ENCODE data around the gene MARCHF3. TPM values are rescaled to one million over a fixed set of nuclear protein-coding genes. Genes with fewer than 3 reads are reported as not detected.

Gene MARCHF3
- total and polyA plus RNA-seq, 2 of the 13 experiments (the other 11 are each of a cell fraction or from before 2014, with no cell fraction given), result 4.8 to 11.9 TPM

GRCh38 chr5:126881821-126882600 is 148.3 kb downstream of the MARCHF3 start:
- Histone ChIP-seq H3K9ac (ENCODE audit: insufficient read depth, low read depth, low read length) (no peak overlapping the region), H3K9me3 (ENCODE audit: low read length) (no peaks in the 10 kb centered on the region), H3K27ac (ENCODE audit: extremely low read length, insufficient read depth, low read length) (no peak overlapping the region), H3K4me3 (replicated peaks in 1 of 3; ENCODE audit: insufficient read depth in 1 of 3, low read depth in 2 of 3, low read length in 3 of 3) (no peak overlapping the region), H3K4me2 (ENCODE audit: low read depth, low read length) (no peak overlapping the region), H4K20me1 (ENCODE audit: insufficient read depth, low read length) (no peaks in the 10 kb centered on the region), H3K36me3 (replicated peaks in 1 of 2; ENCODE audit: control insufficient read depth in 1 of 2, insufficient read depth in 2 of 2, low read length in 2 of 2) (0 out of 5 replicates have a peak, but pooled peaks cover 0 to 4% of the 10 kb centered on the region in 2 experiments), H2AFZ (ENCODE audit: low read length) (no peak overlapping the region), H3K27me3 (ENCODE audit: control insufficient read depth in 1 of 2, insufficient read depth in 2 of 2, low read length in 2 of 2) (no peaks in the 10 kb centered on the region), H3K79me2 (ENCODE audit: insufficient read depth, low read length) (no peaks in the 10 kb centered on the region), H3K4me1 (ENCODE audit: insufficient read depth, low read length) (no peaks in the 10 kb centered on the region)
- in situ Hi-C loops (cut with HindIII; ENCODE audit: extremely low pct_ligation_motif_present, low pct_unique_long_range_greater_than_20kb) (no loop called here), intact Hi-C loops (cut with micrococcal nuclease; ENCODE audit: unreplicated experiment) (no loop called here)
- TF ChIP-seq, protein P1, sequence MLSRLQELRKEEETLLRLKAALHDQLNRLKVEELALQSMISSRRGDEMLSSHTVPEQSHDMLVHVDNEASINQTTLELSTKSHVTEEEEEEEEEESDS (CRISPR knock-in tag; IDR thresholded peaks at IDR 0.05; ENCODE audit: borderline replicate concordance), result no peak
- TF ChIP-seq ZGPAT (CRISPR knock-in tag; IDR thresholded peaks at IDR 0.05) (no peak), ZNF713 (CRISPR knock-in tag; IDR thresholded peaks at IDR 0.05) (no peak), NONO (IDR thresholded peaks at IDR 0.05) (no peak), NONO (CRISPR knock-in tag; conservative IDR thresholded peaks at IDR 0.05) (no peak), MAFF (IDR thresholded peaks at IDR 0.05; ENCODE audit: low read depth, low read length) (no peak)
- ChIA-PET POLR2A (no interaction called here), CTCF (ENCODE audit: low intra/inter-chr PET ratio, low total read pairs) (no interaction called here)
- DNase-seq (ENCODE audit: low spot score) (no peak), FAIRE-seq (no peak), ATAC-seq (no peak)
- no TSS peak for BruUV-seq (replicated peaks)
- WGBS (ENCODE audit: low lambda C conversion rate), result 89% methylated on average over 5 of the region's 5 CpGs

DNA sequence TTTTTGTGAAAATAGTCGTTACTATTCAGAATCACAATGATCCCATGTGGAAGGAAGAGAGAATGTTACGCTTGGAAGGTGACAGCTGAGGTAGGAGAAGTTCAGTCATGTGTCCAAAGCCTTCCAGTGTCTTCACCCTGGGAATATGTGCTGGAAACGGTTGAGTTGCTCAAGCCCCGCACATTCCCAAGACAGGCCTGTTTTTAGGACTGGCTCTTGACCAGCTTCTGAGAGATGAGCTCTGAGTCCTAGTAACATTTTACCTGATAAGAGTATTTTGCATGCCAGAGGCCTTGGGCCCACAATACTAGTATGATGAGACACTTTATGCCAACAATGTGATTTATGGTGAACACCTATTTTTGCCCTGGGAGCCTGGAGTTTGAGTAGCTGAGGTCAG is 151.7 kb downstream of the MARCHF3 start:
- Histone ChIP-seq H2AFZ (ENCODE audit: low read length) (no peak overlapping the region), H3K27ac (ENCODE audit: extremely low read length, insufficient read depth, low read length) (no peak overlapping the region), H3K79me2 (ENCODE audit: insufficient read depth, low read length) (no peaks in the 10 kb centered on the region), H3K36me3 (replicated peaks in 1 of 2; ENCODE audit: control insufficient read depth in 1 of 2, insufficient read depth in 2 of 2, low read length in 2 of 2) (0 out of 5 replicates have a peak, but pooled peaks cover 0 to 4% of the 10 kb centered on the region in 2 experiments), H3K9me3 (ENCODE audit: low read length) (no peaks in the 10 kb centered on the region), H3K4me3 (replicated peaks in 1 of 3; ENCODE audit: insufficient read depth in 1 of 3, low read depth in 2 of 3, low read length in 3 of 3) (no peak overlapping the region), H3K27me3 (ENCODE audit: control insufficient read depth in 1 of 2, insufficient read depth in 2 of 2, low read length in 2 of 2) (no peaks in the 10 kb centered on the region), H3K4me1 (ENCODE audit: insufficient read depth, low read length) (no peaks in the 10 kb centered on the region), H4K20me1 (ENCODE audit: insufficient read depth, low read length) (no peaks in the 10 kb centered on the region), H3K4me2 (ENCODE audit: low read depth, low read length) (no peak overlapping the region), H3K9ac (ENCODE audit: insufficient read depth, low read depth, low read length) (no peak overlapping the region)
- ChIA-PET CTCF (ENCODE audit: low intra/inter-chr PET ratio, low total read pairs) (no interaction called here), POLR2A (no interaction called here)
- no peak for ATAC-seq
- no peak for DNase-seq (ENCODE audit: low spot score)
- FAIRE-seq, result no peak
- in situ Hi-C loops (cut with HindIII; ENCODE audit: extremely low pct_ligation_motif_present, low pct_unique_long_range_greater_than_20kb), result no loop called here
- WGBS (ENCODE audit: low lambda C conversion rate), result 84% methylated on average over 4 of the region's 4 CpGs
- no TSS peak for BruUV-seq (replicated peaks)
- intact Hi-C loops (cut with micrococcal nuclease; ENCODE audit: unreplicated experiment), result no loop called here
- TF ChIP-seq FOXA1 (IDR thresholded peaks at IDR 0.05) (no peak), FOXA1 (CRISPR knock-in tag; IDR thresholded peaks at IDR 0.05) (no peak), SRSF1 (optimal IDR thresholded peaks at IDR 0.05; ENCODE audit: low read depth, low read length) (no peak), ZNF446 (CRISPR knock-in tag; IDR thresholded peaks at IDR 0.05) (no peak), ZNF772 (CRISPR knock-in tag; IDR thresholded peaks at IDR 0.05) (no peak), TSC22D2 (CRISPR knock-in tag; IDR thresholded peaks at IDR 0.05; ENCODE audit: borderline replicate concordance) (no peak)
- TF ChIP-seq, protein P2, sequence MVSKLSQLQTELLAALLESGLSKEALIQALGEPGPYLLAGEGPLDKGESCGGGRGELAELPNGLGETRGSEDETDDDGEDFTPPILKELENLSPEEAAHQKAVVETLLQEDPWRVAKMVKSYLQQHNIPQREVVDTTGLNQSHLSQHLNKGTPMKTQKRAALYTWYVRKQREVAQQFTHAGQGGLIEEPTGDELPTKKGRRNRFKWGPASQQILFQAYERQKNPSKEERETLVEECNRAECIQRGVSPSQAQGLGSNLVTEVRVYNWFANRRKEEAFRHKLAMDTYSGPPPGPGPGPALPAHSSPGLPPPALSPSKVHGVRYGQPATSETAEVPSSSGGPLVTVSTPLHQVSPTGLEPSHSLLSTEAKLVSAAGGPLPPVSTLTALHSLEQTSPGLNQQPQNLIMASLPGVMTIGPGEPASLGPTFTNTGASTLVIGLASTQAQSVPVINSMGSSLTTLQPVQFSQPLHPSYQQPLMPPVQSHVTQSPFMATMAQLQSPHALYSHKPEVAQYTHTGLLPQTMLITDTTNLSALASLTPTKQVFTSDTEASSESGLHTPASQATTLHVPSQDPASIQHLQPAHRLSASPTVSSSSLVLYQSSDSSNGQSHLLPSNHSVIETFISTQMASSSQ (IDR thresholded peaks at IDR 0.05; ENCODE audit: low read depth), result no peak
- TF ChIP-seq, protein P2 (CRISPR knock-in tag; IDR thresholded peaks at IDR 0.05; ENCODE audit: borderline replicate concordance), result no peak
